Activated naive CD4-positive, alpha-beta T cell (primary cell): ENCODE measurements around the gene GPR146.
A peak's percentile ranks its signal among the peaks of the same experiment; 100 is the strongest.
"Not testable (repeated sequence)": the region's sequence is repeated elsewhere in the genome, so short reads cannot be mapped to it uniquely, and the experiment has no call there.

ENCODE experiments used
- DNase-seq, 4 experiments: peaks; one replicate each; lab custom pipeline; 2025; lab: John Stamatoyannopoulos, UW

GPR146 gene

DNA sequence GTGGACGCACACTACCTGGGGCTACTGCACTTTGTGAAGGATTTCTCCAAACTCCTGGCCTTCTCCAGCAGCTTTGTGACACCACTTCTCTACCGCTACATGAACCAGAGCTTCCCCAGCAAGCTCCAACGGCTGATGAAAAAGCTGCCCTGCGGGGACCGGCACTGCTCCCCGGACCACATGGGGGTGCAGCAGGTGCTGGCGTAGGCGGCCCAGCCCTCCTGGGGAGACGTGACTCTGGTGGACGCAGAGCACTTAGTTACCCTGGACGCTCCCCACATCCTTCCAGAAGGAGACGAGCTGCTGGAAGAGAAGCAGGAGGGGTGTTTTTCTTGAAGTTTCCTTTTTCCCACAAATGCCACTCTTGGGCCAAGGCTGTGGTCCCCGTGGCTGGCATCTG, 14.0 kb downstream of the GPR146 start:
- no peak for DNase-seq

- no peak for DNase-seq
Observed at GRCh38 chr7:1058821-1059199, 14.5 kb downstream of the GPR146 start.

GRCh38 chr7:1059200-1060091, 15.1 kb downstream of the GPR146 start:
- no peak for DNase-seq

- DNase-seq = no peak
Observed at GRCh38 chr7:1060315-1061072, 16.1 kb downstream of the GPR146 start.

GRCh38 chr7:1061180-1061579, 16.8 kb downstream of the GPR146 start:
- DNase-seq = no peak

DNA sequence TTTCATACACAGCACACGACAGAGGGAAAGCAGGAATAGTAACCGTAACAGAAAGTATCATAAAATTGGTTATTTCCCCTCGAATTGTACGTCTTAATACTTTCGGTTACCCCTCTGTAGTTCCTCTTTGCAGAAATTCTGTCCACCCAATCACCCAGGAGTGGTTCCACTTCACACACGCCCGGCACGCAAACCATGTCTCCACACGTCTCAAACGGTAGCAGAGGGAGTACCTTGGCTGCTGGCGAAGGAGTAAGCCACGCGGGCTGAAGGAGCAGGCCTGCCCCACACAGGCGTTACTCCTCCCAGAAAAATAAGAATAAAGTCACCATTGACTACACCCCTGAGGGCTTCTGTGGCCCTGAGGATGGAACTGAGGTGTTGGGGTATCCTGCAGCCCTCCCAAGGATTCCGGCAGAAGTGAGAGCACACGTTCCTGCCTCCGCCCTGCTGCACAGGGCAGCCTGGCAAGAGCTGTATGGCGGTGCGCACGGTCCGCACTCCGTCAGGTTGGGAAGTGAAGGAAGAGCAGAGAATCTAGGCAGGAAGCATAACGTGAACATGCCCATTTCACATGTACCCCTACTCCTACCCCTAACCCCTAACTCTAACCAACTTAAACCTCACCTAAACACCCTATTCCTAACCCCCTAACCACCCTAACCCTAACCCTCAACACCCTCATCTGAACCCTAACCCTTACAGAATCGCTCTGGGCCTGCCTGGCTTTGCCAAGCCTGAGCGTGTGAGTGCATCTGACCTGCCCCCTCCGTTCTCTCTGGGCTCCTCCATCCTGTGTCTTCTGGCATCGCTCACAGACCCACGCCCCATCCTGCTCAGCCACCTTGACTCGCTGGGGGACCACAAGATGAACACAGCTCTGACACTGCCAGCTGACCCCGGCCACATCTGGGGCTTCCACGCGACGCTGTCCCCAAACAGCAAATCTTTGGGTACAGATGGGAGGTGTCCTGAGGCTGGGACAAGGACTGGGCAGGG, 18.2 kb downstream of the GPR146 start:
- no peak for DNase-seq

GRCh38 chr7:1063361-1063760, 19.0 kb downstream of the GPR146 start:
- no peak for DNase-seq

DNA sequence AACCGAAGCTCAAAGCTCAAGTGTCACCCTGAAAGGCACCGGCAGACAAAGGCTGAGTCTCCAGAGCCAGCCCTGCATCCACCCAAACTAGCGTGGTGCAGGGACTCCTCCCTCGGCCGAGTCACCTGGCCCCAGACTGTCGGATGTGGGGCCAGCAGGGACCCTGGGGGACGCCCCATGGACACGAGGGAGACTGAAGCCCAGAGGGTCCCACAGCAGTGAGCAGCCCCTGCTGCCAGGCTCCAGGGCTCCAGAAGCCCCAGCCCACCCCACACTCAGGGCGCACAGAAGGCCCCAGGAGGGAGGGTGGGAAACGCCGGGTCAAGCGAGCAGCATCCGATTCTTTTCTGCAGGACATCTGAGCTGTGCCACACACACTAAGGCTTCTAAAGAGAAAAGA, 20.2 kb downstream of the GPR146 start:
- no peak for DNase-seq

- DNase-seq = no peak
Observed at GRCh38 chr7:1065263-1065584, 20.9 kb downstream of the GPR146 start.

DNA sequence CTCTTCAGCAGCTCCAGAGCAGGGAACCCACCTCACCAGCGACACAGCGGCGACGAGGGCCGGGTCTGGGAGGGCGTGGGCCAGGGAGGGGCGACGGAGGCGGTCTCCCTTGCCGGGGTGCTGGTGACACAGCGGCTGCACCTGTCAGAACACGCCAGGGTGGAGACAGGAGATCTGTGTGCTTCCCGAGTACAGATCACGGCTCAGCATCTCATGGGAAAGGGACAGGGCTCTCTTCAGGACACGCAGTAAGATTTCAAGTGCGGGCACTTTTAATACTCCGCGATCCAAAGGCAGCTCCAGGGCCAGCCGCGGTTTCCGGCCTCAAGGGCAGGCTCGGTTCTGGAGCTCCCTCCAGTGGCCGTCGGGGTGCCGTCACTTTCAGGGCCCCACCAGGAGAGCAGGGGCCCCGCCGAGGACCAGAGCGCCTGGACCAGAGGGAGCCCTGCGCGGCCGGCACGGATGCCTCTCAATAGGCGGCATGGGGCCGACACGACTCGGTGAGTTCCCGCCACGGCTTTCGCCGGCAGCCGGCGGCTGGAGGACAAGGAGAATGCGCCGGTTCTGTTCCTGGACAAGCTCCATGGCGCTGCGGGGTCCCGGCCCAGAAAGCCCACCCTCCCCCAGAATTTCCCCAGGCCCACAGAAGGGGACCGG, 21.4 kb downstream of the GPR146 start:
- peak; percentile 61 to 84 (median 68) for DNase-seq

DNA sequence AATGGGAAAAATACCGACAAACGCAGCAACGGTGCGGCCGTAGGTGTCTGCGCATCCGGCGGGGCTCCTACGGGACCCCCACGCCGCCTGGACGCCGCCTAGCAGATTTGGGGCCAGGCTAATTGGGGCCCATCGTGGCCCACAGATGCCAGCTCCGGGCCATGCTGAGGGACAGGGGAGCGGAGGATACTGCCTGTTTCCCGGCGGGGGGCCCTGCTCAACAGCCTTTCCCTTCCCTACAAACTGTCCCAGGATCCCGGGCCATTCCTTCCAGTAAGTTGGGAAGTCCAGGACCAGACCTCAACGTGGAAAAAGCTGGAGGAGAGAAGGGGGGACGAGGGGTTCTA, 21.9 kb downstream of the GPR146 start:
- no peak for DNase-seq

DNA sequence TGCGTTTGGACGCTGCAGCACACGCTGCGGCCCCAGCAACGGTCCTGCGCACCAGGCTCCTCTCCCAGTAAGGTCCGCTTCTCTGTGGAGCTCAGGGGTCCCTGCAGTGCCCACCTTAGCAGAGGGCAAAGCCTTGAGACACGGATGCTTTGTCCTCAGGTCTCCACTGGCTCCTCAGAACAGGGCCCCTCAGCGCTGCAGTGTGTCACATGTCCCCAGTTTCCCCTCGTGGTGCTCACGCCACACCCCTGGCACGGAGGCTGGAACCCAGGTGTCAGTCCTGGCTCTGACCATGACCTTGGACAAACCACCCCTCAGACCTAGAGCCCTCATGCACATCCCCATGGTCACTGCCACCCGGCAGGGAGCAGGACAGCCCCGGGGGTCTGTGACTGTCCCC, 23.7 kb downstream of the GPR146 start:
- no peak for DNase-seq

DNA sequence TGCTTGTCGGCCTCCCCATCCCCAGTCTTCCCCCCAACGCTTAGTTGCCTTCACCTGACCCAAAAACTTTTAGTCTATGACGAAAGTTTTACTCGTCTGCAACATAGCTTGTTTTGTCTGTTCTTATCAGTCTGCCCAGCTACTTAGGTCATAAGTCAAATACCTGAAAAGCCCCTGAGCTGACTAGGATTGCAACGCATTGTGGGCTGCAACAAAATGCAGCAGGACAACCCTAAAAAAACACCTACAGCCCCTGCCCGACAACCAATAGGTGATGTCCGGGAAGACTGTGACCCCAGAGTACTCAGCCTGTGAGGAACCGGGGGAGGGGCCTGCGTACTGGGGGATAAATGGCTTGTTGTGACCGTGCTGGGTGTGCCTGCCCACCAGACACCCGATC, 24.3 kb downstream of the GPR146 start:
- no peak for DNase-seq

DNA sequence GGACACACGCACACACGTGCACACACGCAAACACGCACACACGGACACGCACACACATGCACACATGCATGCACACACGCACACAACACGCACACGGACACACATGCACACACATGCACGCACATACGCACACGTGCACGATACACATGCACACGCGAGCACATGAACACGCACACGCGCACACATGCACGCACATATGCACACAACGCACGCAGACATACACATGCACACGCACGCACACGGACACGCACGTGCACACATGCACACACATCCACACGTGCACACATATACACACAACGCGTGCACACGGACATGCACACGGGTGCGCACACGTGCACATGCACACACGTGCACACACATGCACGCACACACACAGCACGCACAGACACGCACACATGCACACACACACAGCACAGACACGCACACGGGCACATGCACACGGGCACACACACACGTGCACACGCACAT, 26.2 kb downstream of the GPR146 start:
- DNase-seq = no peak

DNA sequence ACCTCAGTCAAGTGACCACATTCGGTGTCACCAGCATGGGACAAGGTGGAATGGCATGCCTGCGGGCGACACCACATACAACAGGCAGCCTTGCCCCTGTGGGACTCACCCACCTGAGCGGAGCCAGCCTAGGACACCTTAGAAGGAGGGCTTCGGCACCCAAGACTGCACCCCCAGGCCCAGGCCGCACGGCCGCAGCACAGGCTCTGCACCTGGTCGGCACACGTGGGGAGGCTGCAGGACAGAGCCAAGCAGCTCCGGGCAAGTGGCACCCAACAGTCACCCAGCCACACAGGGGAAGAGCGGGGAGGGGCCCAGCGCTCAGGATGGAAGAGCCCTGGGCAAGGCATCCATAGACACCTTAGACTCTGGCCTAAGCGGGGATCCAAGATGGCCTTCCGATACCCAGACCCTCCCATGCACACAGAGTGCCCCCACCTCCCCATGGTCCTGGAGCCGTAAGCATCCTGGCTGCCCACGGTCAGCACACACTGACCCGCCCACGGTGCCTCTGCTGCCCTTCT, 27.4 kb downstream of the GPR146 start:
- no peak for DNase-seq

GRCh38 chr7:1073142-1073977, 29.0 kb downstream of the GPR146 start:
- DNase-seq = no peak

GRCh38 chr7:1074018-1074417, 29.7 kb downstream of the GPR146 start:
- not testable (repeated sequence) for DNase-seq

GRCh38 chr7:1074593-1075431, 30.5 kb downstream of the GPR146 start:
- no peak for DNase-seq
